HL-60 (cell line): ENCODE results near the gene BAIAP2.

Source experiments
- DNase-seq, 2 experiments: peaks; one replicate each; pipeline ENCODE4 v3.0.0-alpha.2; 2010 to 2020; ENCODE audit warnings: low read depth in 1 of 2, low spot score in 1 of 2
- H3K27ac ChIP-seq: fragments of 250-450 bp; sonication (Bioruptor Pico); replicated peaks from 2 replicates; pipeline ENCODE4 v1.5.1; 2020; ENCODE audit warnings: mild to moderate bottlenecking, moderate library complexity
- H3K27me3 ChIP-seq: fragments of 250-450 bp; sonication (Bioruptor Pico); 2 replicates; pipeline ENCODE4 v1.5.1; 2021; ENCODE audit warnings: mild to moderate bottlenecking, moderate library complexity; ENCODE audit not compliant: insufficient read depth, poor library complexity, severe bottlenecking
- H3K4me3 ChIP-seq: replicated peaks from 2 replicates; pipeline ENCODE4 v1.5.1; 2011; ENCODE audit warnings: mild to moderate bottlenecking, control low read depth, low read length; ENCODE audit not compliant: insufficient read depth
- GABPA ChIP-seq: IDR thresholded peaks from 2 replicates; pipeline ENCODE4 v1.6.1; 2012; ENCODE audit warnings: low read depth
- POLR2AphosphoS5 ChIP-seq: IDR thresholded peaks from 2 replicates; pipeline ENCODE4 v1.6.1; 2012; ENCODE audit warnings: low read depth
- REST ChIP-seq: IDR thresholded peaks from 2 replicates; pipeline ENCODE4 v1.6.1; 2012; ENCODE audit warnings: low read depth; ENCODE audit not compliant: insufficient replicate concordance
- SPI1 ChIP-seq: IDR thresholded peaks from 2 replicates; pipeline ENCODE4 v1.6.1; 2012; ENCODE audit warnings: low read depth, mild to moderate bottlenecking, borderline replicate concordance
- TF ChIP-seq, protein P1 (sequence below): IDR thresholded peaks from one replicate; pipeline ENCODE4 v1.5.1; 2011; ENCODE audit warnings: low read length, control low read depth, inconsistent platforms; ENCODE audit not compliant: insufficient read depth

The BAIAP2 gene

GRCh38 chr17:81003711-81004475 lies 31.1 kb upstream of the BAIAP2 start:
- no peak for DNase-seq
- TF ChIP-seq, protein P1, sequence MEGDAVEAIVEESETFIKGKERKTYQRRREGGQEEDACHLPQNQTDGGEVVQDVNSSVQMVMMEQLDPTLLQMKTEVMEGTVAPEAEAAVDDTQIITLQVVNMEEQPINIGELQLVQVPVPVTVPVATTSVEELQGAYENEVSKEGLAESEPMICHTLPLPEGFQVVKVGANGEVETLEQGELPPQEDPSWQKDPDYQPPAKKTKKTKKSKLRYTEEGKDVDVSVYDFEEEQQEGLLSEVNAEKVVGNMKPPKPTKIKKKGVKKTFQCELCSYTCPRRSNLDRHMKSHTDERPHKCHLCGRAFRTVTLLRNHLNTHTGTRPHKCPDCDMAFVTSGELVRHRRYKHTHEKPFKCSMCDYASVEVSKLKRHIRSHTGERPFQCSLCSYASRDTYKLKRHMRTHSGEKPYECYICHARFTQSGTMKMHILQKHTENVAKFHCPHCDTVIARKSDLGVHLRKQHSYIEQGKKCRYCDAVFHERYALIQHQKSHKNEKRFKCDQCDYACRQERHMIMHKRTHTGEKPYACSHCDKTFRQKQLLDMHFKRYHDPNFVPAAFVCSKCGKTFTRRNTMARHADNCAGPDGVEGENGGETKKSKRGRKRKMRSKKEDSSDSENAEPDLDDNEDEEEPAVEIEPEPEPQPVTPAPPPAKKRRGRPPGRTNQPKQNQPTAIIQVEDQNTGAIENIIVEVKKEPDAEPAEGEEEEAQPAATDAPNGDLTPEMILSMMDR = no peak
- TF ChIP-seq POLR2AphosphoS5 (no peak), SPI1 (no peak), GABPA (no peak), REST (no peak)
- Histone ChIP-seq H3K27me3 (peaks cover 9% of the 10 kb centered on the region), H3K27ac (no peak overlapping the region), H3K4me3 (no peak overlapping the region)

DNA sequence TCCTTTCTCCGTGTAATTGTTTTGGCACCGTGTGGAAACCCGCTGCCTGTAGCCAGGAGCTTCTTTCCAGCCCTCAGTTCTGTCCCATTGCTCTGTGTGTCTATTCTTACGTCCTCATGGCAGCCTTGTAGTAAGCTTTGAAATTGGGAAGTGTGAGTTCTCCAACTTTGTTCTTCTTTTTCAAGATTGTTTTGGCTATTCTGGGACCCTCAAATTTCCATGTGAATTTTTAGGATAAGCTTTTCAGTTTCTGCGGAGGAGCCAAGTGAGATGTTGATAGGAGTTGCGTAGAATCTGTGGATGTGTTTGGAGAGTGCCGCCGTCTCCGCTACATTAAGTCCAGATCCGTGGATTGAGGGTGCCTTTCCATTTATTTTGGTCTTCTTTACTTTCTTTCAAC lies 28.1 kb upstream of the BAIAP2 start:
- peak; percentile 10; the same call in 1 of the 2 replicates for TF ChIP-seq SPI1
- TF ChIP-seq, protein P1 = no peak
- no peak overlapping the region for H3K4me3 ChIP-seq

GRCh38 chr17:81008140-81008539 lies 26.8 kb upstream of the BAIAP2 start:
- Histone ChIP-seq H3K27ac (peak overlapping the region; percentile 95), H3K4me3 (no peak overlapping the region), H3K27me3 (peaks cover 9% of the 10 kb centered on the region)
- TF ChIP-seq REST (no peak), GABPA (no peak), SPI1 (no peak), POLR2AphosphoS5 (no peak)
- TF ChIP-seq, protein P1 = no peak
- no peak for DNase-seq

More for the DNA sequence above, 28.1 kb upstream of the BAIAP2 start:
- DNase-seq = no peak
- Histone ChIP-seq H3K27ac (no peak overlapping the region), H3K27me3 (peaks cover 9% of the 10 kb centered on the region)
